Measurements from ENCODE around the gene SUPT6H.

Gene SUPT6H

GRCh38 chr17:28702026-28702751 lies 40.2 kb downstream of the SUPT6H start:
- no peak for DNase-seq (ENCODE audit: low spot score)

GRCh38 chr17:28702752-28703150 lies 40.7 kb downstream of the SUPT6H start:
- DNase-seq (ENCODE audit: low spot score), result no peak

GRCh38 chr17:28703552-28704218 lies 41.7 kb downstream of the SUPT6H start:
- DNase-seq (ENCODE audit: low spot score), result no peak

GRCh38 chr17:28704219-28704858 lies 42.3 kb downstream of the SUPT6H start:
- no peak for DNase-seq (ENCODE audit: low spot score)

- no peak for DNase-seq (ENCODE audit: low spot score)
These were observed 43.2 kb downstream of the SUPT6H start for GRCh38 chr17:28705074-28705659.

GRCh38 chr17:28705728-28706334 lies 43.8 kb downstream of the SUPT6H start:
- no peak for DNase-seq (ENCODE audit: low spot score)

GRCh38 chr17:28706471-28707338 lies 44.7 kb downstream of the SUPT6H start:
- no peak for DNase-seq (ENCODE audit: low spot score)

- DNase-seq (ENCODE audit: low spot score), result no peak
These were observed 45.3 kb downstream of the SUPT6H start for GRCh38 chr17:28707339-28707720.

- DNase-seq (ENCODE audit: low spot score), result peak; percentile 76
These were observed 49.1 kb downstream of the SUPT6H start for GRCh38 chr17:28710861-28711722.

- no peak for DNase-seq (ENCODE audit: low spot score)
These were observed 49.7 kb downstream of the SUPT6H start, which contains the start of gene PROCA1 for GRCh38 chr17:28711723-28712031. Gene PROCA1, minus strand, starts transcription at chr17:28711888. Its CDS starts 228 bp downstream, at chr17:28711660.

- no peak for DNase-seq (ENCODE audit: low spot score)
These were observed 50.2 kb downstream of the SUPT6H start for GRCh38 chr17:28712032-28712704.

GRCh38 chr17:28712705-28713415 lies 50.9 kb downstream of the SUPT6H start:
- DNase-seq (ENCODE audit: low spot score), result no peak

- DNase-seq (ENCODE audit: low spot score), result no peak
These were observed 52.3 kb downstream of the SUPT6H start for GRCh38 chr17:28714281-28714680.

- DNase-seq (ENCODE audit: low spot score), result no peak
These were observed 53.2 kb downstream of the SUPT6H start for GRCh38 chr17:28715217-28715616.

GRCh38 chr17:28716740-28717577 lies 55.0 kb downstream of the SUPT6H start:
- no peak for DNase-seq (ENCODE audit: low spot score)

- no peak for DNase-seq (ENCODE audit: low spot score)
These were observed 55.8 kb downstream of the SUPT6H start, which contains the start of gene RAB34 for GRCh38 chr17:28717578-28718332. Gene RAB34, minus strand, starts transcription at chr17:28717868. Its CDS starts 602 bp downstream, at chr17:28717266.

GRCh38 chr17:28718333-28719020 lies 56.5 kb downstream of the SUPT6H start:
- no peak for DNase-seq (ENCODE audit: low spot score)
